Erythroblast (primary cell): ENCODE data around the gene CXCL14.
A peak's percentile ranks its signal among the peaks of the same experiment; 100 is the strongest.

ENCODE experiments used
- DNase-seq, 2 experiments: peaks; one replicate each; lab custom pipeline; 2025; lab: John Stamatoyannopoulos, UW
- GATA1 ChIP-seq: IDR thresholded peaks from 2 replicates; pipeline ENCODE4 v1.6.1; 2011; ENCODE audit warnings: low read depth, mild to moderate bottlenecking, control low read depth, low read length, moderate library complexity
- POLR2A ChIP-seq: IDR thresholded peaks from 2 replicates; pipeline ENCODE4 v1.6.1; 2011; ENCODE audit warnings: mild to moderate bottlenecking, low read length

Gene CXCL14

DNA sequence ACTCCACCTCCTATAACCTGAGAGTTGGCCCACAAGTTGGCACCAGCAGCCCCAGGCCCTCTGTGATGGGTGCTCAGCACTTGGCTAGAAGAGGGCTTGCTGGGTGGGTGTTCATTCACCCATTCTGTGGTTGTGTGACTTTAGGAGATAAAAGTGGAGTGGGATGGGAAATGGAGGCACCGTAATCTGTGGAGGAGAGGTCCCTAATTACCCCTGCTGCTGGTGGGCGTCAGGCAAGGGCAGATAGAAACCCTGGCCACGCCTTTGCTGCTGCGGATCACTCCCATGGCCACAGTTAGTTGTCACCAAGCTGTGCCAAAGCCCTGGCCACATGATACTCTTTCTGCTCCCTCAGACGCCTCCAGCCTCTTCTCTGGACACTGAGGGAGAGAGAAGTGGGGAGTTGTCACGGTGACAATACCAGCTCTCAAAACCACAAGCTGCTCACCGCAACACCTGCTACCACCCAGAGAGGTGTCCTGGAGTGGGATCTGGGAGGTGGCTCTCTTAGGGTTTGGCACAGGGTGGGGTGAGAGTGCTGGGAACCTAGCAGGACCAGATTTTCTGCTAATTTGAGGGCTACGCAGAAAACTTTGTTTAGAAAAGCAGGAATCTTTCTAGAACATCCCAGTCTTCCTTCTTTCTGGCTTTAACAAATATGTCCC, 31.1 kb downstream of the CXCL14 start:
- no peak for TF ChIP-seq GATA1
- no peak for TF ChIP-seq POLR2A
- DNase-seq = no peak

DNA sequence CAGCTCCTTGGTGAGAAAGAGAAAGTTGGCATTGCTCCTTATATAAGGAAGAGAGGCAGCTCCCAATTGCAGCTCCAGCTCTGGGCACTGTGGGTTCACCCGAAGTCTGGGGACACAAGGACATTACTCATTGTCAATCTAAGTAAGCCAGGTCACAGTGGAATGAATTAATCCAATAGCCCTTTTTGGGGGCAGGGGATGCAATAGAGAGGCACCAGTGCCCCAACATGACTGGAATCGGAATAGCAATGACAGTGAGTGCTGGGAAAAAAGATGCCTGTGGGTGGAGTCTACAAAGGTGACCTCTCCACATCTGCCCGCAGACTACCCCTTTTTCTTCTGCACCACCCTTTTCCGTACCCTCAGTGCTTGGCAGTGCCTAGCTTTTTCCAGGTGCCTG, 31.9 kb downstream of the CXCL14 start:
- DNase-seq = no peak
- TF ChIP-seq GATA1 (no peak), POLR2A (no peak)

DNA sequence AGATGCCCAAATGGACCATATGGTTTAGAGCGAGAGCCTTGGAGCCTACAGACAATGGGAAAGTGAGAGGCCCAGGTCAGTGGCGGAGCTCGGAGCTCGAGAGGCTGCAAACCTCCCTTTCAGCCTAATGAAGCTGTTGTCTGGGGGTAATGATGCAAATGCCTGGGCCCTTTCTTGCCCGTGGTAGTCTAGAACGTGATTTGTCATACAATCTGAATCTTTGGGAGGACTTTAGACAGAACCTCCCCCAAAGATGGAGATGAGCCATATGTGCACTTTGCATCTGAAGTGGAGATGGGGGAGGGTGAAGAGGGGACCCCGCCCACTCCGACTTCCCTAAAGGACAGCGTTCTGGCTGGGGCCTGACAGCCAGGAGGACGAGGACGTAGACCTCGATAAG, 32.7 kb downstream of the CXCL14 start:
- TF ChIP-seq GATA1 (no peak), POLR2A (no peak)
- DNase-seq = no peak

DNA sequence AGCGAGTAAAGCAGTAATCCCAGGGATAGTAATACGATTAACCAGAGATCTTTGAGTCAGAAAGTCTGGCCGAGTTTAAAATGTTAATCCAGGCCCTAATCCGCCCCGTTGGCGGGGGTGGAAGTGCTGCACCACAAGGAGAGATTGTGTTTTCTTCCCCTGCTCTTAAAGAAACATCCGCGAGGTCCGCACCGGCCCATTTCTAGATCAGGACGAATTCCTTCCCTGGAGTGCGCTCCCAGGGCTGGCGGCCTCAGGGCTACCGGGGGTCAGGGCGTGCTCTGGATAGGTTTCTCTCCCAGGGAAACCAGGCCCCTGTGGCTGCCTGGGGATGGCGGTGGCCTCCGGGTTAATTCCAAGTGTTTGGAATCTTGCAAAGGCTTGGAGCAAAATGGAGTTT, 33.7 kb downstream of the CXCL14 start:
- DNase-seq = no peak
- TF ChIP-seq GATA1 (no peak), POLR2A (no peak)

DNA sequence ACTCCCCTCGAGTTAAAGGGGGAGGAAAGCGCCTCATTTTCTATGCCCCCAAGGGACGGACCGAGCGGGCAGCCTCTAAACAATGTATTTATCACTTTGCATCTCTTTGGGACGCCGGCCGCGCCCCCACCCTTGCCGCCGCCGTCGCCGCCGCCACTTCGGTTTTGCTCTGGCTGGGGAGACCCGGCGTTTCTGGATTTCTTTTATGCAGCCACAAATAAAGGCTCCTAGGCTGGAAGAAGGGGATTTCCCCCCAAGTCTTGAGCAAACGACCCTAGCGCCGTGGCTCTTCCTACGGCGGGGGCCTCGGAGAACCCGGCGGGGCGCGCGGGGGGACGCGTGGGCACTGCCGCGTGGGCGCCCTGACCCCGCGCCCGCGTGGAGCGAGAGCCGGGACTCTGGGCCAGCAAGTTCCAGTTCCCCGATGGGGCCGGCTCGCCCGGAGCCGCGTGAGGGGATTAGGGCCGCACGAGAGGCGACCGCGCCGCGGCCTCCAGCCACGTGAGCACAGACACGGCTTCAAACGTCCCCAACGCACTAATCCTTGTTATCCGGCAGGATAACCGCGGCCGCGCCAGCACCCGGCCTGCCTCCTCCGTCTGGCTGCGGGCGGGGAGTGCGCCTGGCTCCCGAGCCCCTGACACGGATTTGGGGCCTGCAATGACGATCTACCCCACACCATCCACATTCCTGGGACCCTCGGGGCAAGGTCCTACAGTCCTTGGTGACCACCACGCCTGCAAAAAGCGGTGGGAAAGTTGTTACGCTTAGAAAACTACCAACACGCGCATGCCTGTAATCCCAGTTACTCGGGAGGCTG, 35.1 kb downstream of the CXCL14 start:
- no peak for TF ChIP-seq GATA1
- TF ChIP-seq POLR2A = no peak
- peak; percentile 24 to 35 for DNase-seq

DNA sequence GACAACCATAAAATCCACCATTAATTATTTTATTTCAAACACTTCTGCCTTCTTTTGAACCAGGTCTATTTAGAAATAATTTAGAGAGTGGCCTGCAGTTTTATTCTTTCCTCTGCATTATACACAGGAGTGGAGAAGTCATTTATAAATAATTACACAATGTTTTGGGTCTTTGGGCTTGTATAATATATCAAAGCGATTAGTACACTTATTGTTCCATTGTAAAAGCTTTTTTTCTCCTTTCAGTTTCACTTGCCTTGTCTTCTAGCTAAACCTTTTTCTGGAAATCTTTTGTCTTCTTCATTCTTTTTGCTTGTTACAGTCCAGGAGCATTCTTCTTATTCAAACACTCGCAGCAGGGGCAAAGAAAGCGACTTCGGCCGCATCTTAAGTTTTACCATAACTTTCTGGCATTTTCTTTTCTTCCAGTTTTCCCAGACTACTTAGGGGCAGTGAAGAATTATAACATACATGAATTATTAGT, 35.7 kb downstream of the CXCL14 start:
- no peak for TF ChIP-seq POLR2A
- DNase-seq = no peak

DNA sequence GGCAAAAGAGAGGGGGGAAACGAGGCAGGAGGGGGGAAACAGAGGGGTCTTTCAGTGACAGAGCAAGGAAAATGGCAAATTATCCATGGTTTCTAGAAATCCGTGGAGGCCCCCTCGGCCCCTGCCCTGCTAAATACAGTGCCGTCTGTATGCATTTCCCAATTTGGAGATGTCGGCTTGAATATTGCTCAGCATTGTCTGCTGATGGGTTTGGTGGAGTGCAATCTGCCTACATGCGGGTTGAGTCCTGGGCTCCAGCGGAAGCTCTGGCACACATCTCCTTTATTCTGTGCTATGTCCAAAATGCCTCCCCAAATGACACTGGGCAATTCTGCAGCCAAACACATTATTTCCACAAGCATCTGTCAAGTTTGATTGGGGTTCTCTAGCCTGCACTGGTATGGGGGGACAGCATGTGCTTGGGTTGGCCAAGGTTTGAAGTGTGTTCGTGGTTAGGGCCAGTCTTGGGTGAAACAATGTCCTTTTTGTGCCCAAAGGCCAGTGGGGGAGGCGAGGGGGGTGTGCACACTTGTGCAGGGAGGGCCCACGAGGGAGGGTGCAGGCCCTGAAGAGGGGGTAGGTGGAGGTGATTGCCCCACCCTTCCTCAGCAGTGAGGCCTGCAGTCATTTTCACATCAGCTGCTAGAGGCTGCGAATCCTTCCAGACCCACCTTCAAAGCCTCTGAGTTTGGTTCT, 36.8 kb downstream of the CXCL14 start:
- no peak for DNase-seq
- TF ChIP-seq POLR2A (no peak), GATA1 (no peak)

DNA sequence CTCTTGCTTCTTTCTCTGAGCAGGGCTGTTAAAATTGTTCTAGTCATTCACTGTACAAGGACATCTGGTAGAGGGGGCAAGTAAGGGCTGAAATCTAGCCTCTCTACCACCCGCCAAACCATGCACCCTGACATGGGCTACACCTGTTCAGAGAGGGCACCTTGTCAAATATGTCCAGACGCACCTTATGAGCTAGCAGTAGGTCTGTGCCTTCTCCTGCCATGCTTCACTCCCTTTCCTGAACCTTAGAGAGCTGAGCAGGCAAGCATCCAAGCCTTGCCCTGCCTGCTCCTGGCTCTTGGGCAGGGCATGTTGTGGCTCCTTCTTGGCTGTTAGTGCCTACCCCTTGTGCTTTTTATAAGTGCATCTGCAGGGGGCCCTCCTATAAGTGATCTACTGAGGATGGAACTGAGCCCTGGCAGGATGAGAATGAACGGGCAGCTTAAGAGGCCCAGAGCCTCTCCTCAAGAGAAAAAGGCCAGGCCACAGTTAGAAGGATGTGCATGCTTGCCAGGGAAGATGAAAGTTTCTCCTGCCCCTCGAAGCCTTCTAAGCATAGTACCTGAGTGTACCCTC, 39.3 kb downstream of the CXCL14 start:
- no peak for TF ChIP-seq GATA1
- no peak for TF ChIP-seq POLR2A
- no peak for DNase-seq

DNA sequence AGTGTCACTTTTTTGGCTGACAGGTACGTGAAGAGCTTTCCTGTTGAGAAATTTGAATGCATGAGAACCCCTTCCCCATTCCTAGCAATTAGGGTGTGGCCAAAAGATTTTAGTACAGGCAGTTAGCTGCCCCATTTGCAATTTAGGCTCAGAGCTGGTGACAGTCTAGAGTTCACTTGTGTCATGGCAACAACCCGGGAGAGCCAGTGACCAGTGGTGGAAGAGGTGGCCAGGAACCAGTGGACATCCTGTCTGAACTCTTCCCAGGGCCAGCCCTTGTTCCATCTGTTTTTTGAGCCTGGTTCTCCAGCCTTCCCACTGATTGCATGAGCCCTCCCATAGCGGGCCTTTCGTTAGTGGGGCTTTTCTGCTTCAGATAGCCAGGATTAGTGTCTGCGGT, 40.5 kb downstream of the CXCL14 start:
- DNase-seq = no peak
- no peak for TF ChIP-seq GATA1
- TF ChIP-seq POLR2A = no peak

DNA sequence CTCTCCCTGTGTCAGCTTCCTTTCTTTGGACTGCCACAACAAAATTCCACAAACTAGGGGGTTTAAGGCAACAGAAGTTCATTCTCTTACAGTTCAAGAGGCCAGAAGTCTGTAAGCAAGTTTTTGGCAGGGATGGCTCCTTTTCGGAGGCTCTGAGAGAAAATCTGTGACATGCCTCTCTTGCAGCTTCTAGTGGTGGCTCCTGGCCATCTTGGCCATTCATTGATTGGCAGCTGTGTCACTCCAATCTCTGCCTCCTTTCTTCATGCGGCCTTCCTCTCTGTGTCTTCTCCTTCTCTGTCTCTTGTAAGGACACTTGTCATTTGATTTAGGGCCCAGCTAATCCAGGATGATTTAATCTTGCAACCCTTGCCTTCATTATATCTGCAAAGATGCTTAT, 41.0 kb downstream of the CXCL14 start:
- DNase-seq = no peak
- TF ChIP-seq GATA1 (no peak), POLR2A (no peak)

DNA sequence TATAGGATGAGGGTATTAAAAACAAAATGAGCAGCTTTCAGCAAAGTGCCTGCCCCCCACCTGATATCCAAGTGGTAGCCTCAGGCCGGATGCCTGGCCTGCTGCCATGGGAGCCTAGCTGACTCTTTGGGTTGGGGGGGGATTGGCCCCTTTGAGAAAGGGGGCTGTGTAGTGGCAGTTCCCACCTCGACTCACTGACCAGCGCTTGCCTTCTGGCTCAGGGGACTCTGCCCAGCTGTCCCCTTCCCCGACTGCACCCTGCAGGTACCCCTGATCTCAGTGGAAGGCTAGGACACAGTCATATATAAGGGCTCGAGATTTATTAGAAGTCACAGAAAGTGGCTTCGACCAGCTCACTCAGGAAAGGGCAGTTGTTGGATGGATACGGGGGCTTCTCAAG, 41.5 kb downstream of the CXCL14 start:
- no peak for DNase-seq
- no peak for TF ChIP-seq GATA1
- TF ChIP-seq POLR2A = no peak

DNA sequence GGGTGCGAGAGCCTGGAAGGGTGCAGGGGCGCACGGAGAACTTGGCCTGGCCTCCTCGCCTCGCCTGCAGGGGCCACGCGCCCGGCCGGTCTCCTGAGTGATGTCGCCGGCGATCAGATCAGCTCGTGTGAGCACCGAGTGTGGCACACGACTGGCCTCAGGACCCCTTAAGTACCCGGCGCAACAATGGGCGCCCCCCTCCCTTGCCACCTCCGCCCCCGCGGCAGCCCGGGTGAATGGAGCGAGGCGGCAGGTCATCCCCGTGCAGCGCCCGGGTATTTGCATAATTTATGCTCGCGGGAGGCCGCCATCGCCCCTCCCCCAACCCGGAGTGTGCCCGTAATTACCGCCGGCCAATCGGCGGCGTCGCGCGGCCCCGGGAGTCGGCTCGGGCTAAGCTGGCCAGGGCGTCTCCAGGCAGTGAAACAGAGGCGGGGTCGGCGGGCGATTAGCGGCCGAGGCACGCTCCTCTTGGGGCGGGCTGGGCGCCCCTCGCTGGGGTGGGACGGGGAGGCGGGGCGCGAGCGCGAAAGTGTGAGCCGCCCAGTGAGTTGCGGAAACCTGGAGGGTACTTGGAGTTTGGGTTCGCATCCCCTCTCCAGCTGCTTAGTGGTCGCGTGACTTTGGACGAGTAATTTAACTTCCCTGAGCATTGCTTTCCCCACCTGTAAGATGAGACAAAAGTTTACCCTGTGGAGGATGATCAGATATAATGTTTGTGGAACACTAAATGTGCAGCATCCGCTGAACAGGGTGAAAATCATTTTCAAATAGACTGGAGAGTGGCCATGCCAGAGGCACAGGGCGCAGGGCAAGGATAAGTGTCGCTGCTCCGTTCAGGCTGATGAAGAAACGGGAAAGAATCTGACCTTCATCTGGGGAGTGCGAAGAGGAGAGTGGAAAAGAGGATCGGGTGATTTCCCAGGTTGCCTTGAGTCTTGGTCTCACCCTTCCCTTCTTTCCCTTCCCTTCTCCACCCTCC, 42.7 kb downstream of the CXCL14 start, which contains the start of gene NEUROG1:
Gene NEUROG1 (minus strand): TSS at position 145 of the 982 bp plus-strand sequence. CDS start 274 bp downstream, outside the sequence.
- DNase-seq = peak; percentile 45 to 60
- no peak for TF ChIP-seq GATA1
- TF ChIP-seq POLR2A = no peak

DNA sequence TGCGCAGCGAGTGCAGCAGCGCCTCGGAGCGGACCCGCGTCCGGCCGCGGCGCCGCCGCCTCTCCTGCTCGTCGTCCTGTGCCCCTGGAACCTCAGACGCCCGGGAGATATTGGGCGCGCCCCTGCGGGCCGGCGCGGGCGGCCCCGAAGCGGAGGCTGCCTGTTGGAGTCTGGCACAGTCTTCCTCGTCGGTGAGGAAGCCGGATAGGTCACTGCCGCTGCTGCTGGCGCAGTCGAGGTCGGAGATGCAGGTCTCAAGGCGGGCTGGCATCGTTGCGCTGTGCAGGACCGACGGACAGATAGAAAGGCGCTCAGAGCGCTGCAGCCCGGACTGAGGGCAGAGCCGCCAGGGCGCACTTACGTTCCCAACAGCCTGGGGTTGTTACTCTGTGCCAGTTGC, 43.4 kb downstream of the CXCL14 start:
- TF ChIP-seq GATA1 (no peak), POLR2A (no peak)
- no peak for DNase-seq
